Endodermal cell (in vitro differentiated cells): ENCODE data around the gene C3orf49. TPM values are rescaled to one million over a fixed set of nuclear protein-coding genes. Genes with fewer than 3 reads are reported as not detected.

Experiments used
- DNase-seq: peaks from one replicate; pipeline ENCODE4 v3.0.0-alpha.2; 2017
- H3K27ac ChIP-seq: 2 replicates; pipeline ENCODE4 v1.5.1; 2013; ENCODE audit warnings: mild to moderate bottlenecking, low read depth, low read length, moderate library complexity
- H3K27me3 ChIP-seq: 2 replicates; pipeline ENCODE4 v1.6.1; 2013; ENCODE audit warnings: mild to moderate bottlenecking, low read length, moderate library complexity; ENCODE audit not compliant: insufficient read depth, control insufficient read depth, poor library complexity, severe bottlenecking
- H3K36me3 ChIP-seq: 2 replicates; pipeline ENCODE4 v1.7.0; 2013; ENCODE audit warnings: mild to moderate bottlenecking, low read length, moderate library complexity; ENCODE audit not compliant: control insufficient read depth, insufficient read depth
- H3K4me1 ChIP-seq: one replicate; pipeline ENCODE4 v1.7.0; 2013; ENCODE audit warnings: low read length; ENCODE audit not compliant: control insufficient read depth, insufficient read depth
- H3K4me3 ChIP-seq: 2 replicates; pipeline ENCODE4 v1.5.1; 2013; ENCODE audit warnings: mild to moderate bottlenecking, low read length, moderate library complexity
- H3K9ac ChIP-seq: 2 replicates; pipeline ENCODE4 v1.6.1; 2013; ENCODE audit warnings: mild to moderate bottlenecking, low read length, moderate library complexity; ENCODE audit not compliant: poor library complexity, severe bottlenecking; ENCODE audit errors: extremely low read depth
- H3K9me3 ChIP-seq: 2 replicates; pipeline ENCODE4 v1.6.1; 2013; ENCODE audit warnings: mild to moderate bottlenecking, low read length, moderate library complexity; ENCODE audit not compliant: control insufficient read depth
- H3K27ac Mint-ChIP-seq: 2 replicates; pipeline ENCODE4 v1.8.0; 2020; ENCODE audit warnings: mixed read lengths
- H3K27me3 Mint-ChIP-seq: 2 replicates; pipeline ENCODE4 v1.8.0; 2021; ENCODE audit warnings: mild to moderate bottlenecking, mixed read lengths; ENCODE audit not compliant: insufficient read depth
- H3K36me3 Mint-ChIP-seq: 2 replicates; pipeline ENCODE4 v1.8.0; 2020; ENCODE audit warnings: low read depth, mixed read lengths
- H3K4me1 Mint-ChIP-seq: 2 replicates; pipeline ENCODE4 v1.8.0; 2020; ENCODE audit warnings: mixed read lengths
- H3K4me3 Mint-ChIP-seq: 2 replicates; pipeline ENCODE4 v1.8.0; 2020; ENCODE audit warnings: mild to moderate bottlenecking, moderate library complexity, mixed read lengths
- H3K9me3 Mint-ChIP-seq: 2 replicates; pipeline ENCODE4 v1.8.0; 2020; ENCODE audit warnings: mild to moderate bottlenecking, mixed read lengths
- CTCF ChIP-seq: fragments of 200-600 bp; sonication (generic); conservative IDR thresholded peaks from 2 replicates; pipeline ENCODE4 v1.5.0; 2021; ENCODE audit warnings: antibody characterized with exemption, mild to moderate bottlenecking
- WGBS, 2 experiments: methylation state at CpG; one replicate each; pipeline versions ENCODE4 v1.1.5 to v1.1.7; 2013; ENCODE audit warnings: missing lambda C conversion rate in 2 of 2, mixed read lengths in 1 of 2; ENCODE audit not compliant: insufficient coverage in 1 of 2, insufficient read length in 1 of 2; 5-methylcytosine and 5-hydroxymethylcytosine counted together
- total RNA-seq, 2 donors: library from RNA; stranded (reverse); fragmentation: NEBNext Ultra II Directional in 1 of 2; extraction: Animal tissue kit (Norgen Biotek cat#: 25700) in 1 of 2; gene quantifications; 2 replicates in 1 of 2; 3 replicates in 1 of 2; pipeline ENCODE4 v1.2.1, GENCODE V29; 2021

The C3orf49 gene
- total RNA-seq, 2 donors from 2014 or later = not detected

- peaks cover 19% of the 10 kb centered on the region for H3K36me3 Mint-ChIP-seq
- H3K27me3 Mint-ChIP-seq = no peaks in the 10 kb centered on the region
- no peak overlapping the region for H3K4me3 ChIP-seq
- H3K27me3 ChIP-seq = no peaks in the 10 kb centered on the region
- peaks cover 12% of the 10 kb centered on the region for H3K4me1 Mint-ChIP-seq
- no peaks in the 10 kb centered on the region for H3K9me3 ChIP-seq
- no peak overlapping the region for H3K9ac ChIP-seq
- no peak overlapping the region for H3K27ac Mint-ChIP-seq
- H3K9me3 Mint-ChIP-seq = peaks cover 3% of the 10 kb centered on the region
- TF ChIP-seq CTCF = no peak
- no peak overlapping the region for H3K27ac ChIP-seq
- DNase-seq = no peak
- no peaks in the 10 kb centered on the region for H3K4me1 ChIP-seq
- no CpG with 5 or more reads among the region's 1 CpG for WGBS, 2 experiments
- peaks cover 26% of the 10 kb centered on the region for H3K36me3 ChIP-seq
- H3K4me3 Mint-ChIP-seq = no peak overlapping the region
These were observed 22.6 kb downstream of the C3orf49 start for GRCh38 chr3:63841704-63842103.

- Mint-ChIP-seq H3K4me1 (peaks cover 16% of the 10 kb centered on the region), H3K4me3 (no peak overlapping the region), H3K36me3 (peaks cover 18% of the 10 kb centered on the region), H3K27me3 (no peaks in the 10 kb centered on the region), H3K9me3 (peaks cover 3% of the 10 kb centered on the region), H3K27ac (no peak overlapping the region)
- Histone ChIP-seq H3K9ac (no peak overlapping the region), H3K36me3 (peaks cover 27% of the 10 kb centered on the region), H3K27me3 (no peaks in the 10 kb centered on the region), H3K4me1 (no peaks in the 10 kb centered on the region), H3K9me3 (no peaks in the 10 kb centered on the region), H3K27ac (no peak overlapping the region), H3K4me3 (no peak overlapping the region)
- no peak for DNase-seq
- no peak for TF ChIP-seq CTCF
These were observed 23.0 kb downstream of the C3orf49 start for GRCh38 chr3:63842127-63842526.

- Mint-ChIP-seq H3K27me3 (no peaks in the 10 kb centered on the region), H3K27ac (peak overlapping the region; percentile 74), H3K9me3 (peaks cover 3% of the 10 kb centered on the region), H3K4me3 (no peak overlapping the region), H3K4me1 (peaks cover 44% of the 10 kb centered on the region), H3K36me3 (peaks cover 18% of the 10 kb centered on the region)
- Histone ChIP-seq H3K9ac (no peak overlapping the region), H3K4me3 (no peak overlapping the region), H3K4me1 (peaks cover 5% of the 10 kb centered on the region), H3K9me3 (no peaks in the 10 kb centered on the region), H3K27me3 (no peaks in the 10 kb centered on the region), H3K27ac (no peak overlapping the region), H3K36me3 (peaks cover 12% of the 10 kb centered on the region)
- no peak for DNase-seq
- TF ChIP-seq CTCF = no peak
- WGBS, 2 experiments = 93 to 97% methylated on average over 4 of the region's 4 CpGs
These were observed 26.1 kb downstream of the C3orf49 start for GRCh38 chr3:63845215-63845614.
